ENCODE data around the gene NDUFAF2. TPM values are rescaled to one million over a fixed set of nuclear protein-coding genes. Genes with fewer than 3 reads are reported as not detected.

The NDUFAF2 gene
- total and polyA plus RNA-seq, 2 of the 8 experiments (the other 6 are each of a cell fraction or from before 2014, with no cell fraction given), result 10.7 to 46.5 TPM

GRCh38 chr5:61139094-61139873, 194.3 kb downstream of the NDUFAF2 start:
- no peak overlapping the region for H2BK120ac ChIP-seq (replicated peaks; ENCODE audit: low read depth, low read length)
- no peaks in the 10 kb centered on the region; a peak in 1 of 7 replicates for H3K4me1 ChIP-seq (replicated peaks in 1 of 4; ENCODE audit: control insufficient read depth in 3 of 4, insufficient read depth in 4 of 4, low read length in 3 of 4)
- H3K56ac ChIP-seq (replicated peaks; ENCODE audit: insufficient read length, low read depth, low read length), result no peak overlapping the region
- H2BK5ac ChIP-seq (ENCODE audit: low read depth, low read length), result no peak overlapping the region
- FAIRE-seq (peak; percentile 62), DNase-seq (ENCODE audit: low read depth in 1 of 2, low spot score in 2 of 2) (no peak)
- H3K27me3 ChIP-seq (replicated peaks in 1 of 4; ENCODE audit: control insufficient read depth in 3 of 4, extremely low read depth in 1 of 4, insufficient read depth in 3 of 4, low read length in 3 of 4), result no peaks in the 10 kb centered on the region
- no peak overlapping the region for H3K4me3 ChIP-seq (ENCODE audit: extremely low read depth in 1 of 4, insufficient read depth in 2 of 4, low read depth in 3 of 4, low read length in 4 of 4)
- no peaks in the 10 kb centered on the region for H4K20me1 ChIP-seq (replicated peaks in 1 of 2; ENCODE audit: control insufficient read depth in 1 of 2, insufficient read depth in 2 of 2, low read length in 2 of 2)
- ChIA-PET CTCF (ENCODE audit: partially characterized antibody) (interaction anchor here (0.6 to 1.9 kb wide), 12 partner anchors 9 to 520 kb away, joined by 3 to 14 read pairs (median 3); no protein-coding TSS in a partner anchor), POLR2A (ENCODE audit: partially characterized antibody) (interaction anchor here (0.6 kb wide), 1 partner anchor 138 kb away, joined by 4 read pairs; no protein-coding TSS in a partner anchor)
- no peaks in the 10 kb centered on the region for H3K9me3 ChIP-seq (ENCODE audit: insufficient read depth in 2 of 2, low read depth in 1 of 2, low read length in 1 of 2)
- H4K91ac ChIP-seq (replicated peaks; ENCODE audit: insufficient read length, low read length), result no peak overlapping the region
- H2BK15ac ChIP-seq (ENCODE audit: low read length), result no peak overlapping the region
- H3K79me2 ChIP-seq (ENCODE audit: control insufficient read depth in 1 of 2, insufficient read depth in 2 of 2, low read length in 2 of 2), result no peaks in the 10 kb centered on the region
- no peaks in the 10 kb centered on the region for H3K36me3 ChIP-seq (ENCODE audit: control insufficient read depth in 2 of 4, insufficient read depth in 4 of 4, low read length in 3 of 4)
- H4K5ac ChIP-seq (ENCODE audit: insufficient read length, low read depth, low read length), result no peak overlapping the region
- H2AK5ac ChIP-seq (ENCODE audit: low read depth, low read length), result no peak overlapping the region
- H2BK12ac ChIP-seq (ENCODE audit: low read depth, low read length), result no peak overlapping the region
- no peak overlapping the region for H3K18ac ChIP-seq (ENCODE audit: extremely low read depth, low read length)
- H3K79me1 ChIP-seq (ENCODE audit: low read depth, low read length), result no peaks in the 10 kb centered on the region
- H3K4me2 ChIP-seq (ENCODE audit: insufficient read depth in 1 of 2, low read depth in 2 of 2, low read length in 2 of 2), result no peak overlapping the region
- H3K27ac ChIP-seq (ENCODE audit: low read depth, low read length), result no peak overlapping the region
- 73% methylated on average over 5 of the region's 5 CpGs; no CpG with 5 or more reads in 1 of the 2 experiments for WGBS, 2 experiments (ENCODE audit: extremely low coverage in 1 of 2, insufficient coverage in 1 of 2, insufficient read length in 1 of 2, insufficient replicate concordance in 2 of 2, low coverage in 1 of 2, low lambda C conversion rate in 2 of 2, missing lambda C conversion rate in 1 of 2)
- no peak overlapping the region for H2BK20ac ChIP-seq (ENCODE audit: low read length)
- no peak for TF ChIP-seq NANOG (IDR thresholded peaks at IDR 0.05; ENCODE audit: insufficient read depth, low read depth, low read length, poor library complexity, severe bottlenecking)
- TF ChIP-seq CTCF (IDR thresholded peaks at IDR 0.05; ENCODE audit: control extremely low read depth in 1 of 3, insufficient read depth in 1 of 3, low read depth in 1 of 3, low read length in 3 of 3), result peak in 1 of 3 experiments; percentile 42; a peak in 1 of 4 replicates
- peak; percentile 11 to 29; a peak in 2 of 4 replicates for TF ChIP-seq RAD21 (IDR thresholded peaks at IDR 0.05 in 1 of 2, conservative IDR thresholded peaks at IDR 0.05 in 1 of 2; ENCODE audit: low read depth in 2 of 2, low read length in 2 of 2)
- H4K8ac ChIP-seq (ENCODE audit: extremely low read depth, insufficient read depth, low read length), result no peak overlapping the region
- H3K9ac ChIP-seq (replicated peaks in 1 of 4; ENCODE audit: extremely low read depth in 1 of 4, low read depth in 3 of 4, low read length in 3 of 4), result no peak overlapping the region
- no peak overlapping the region for H2AFZ ChIP-seq (ENCODE audit: low read length)
- H3K23me2 ChIP-seq (ENCODE audit: low read depth, low read length), result no peaks in the 10 kb centered on the region
- no peak overlapping the region for H3K4ac ChIP-seq (replicated peaks; ENCODE audit: insufficient read length, low read depth, low read length)
- H3K14ac ChIP-seq (ENCODE audit: insufficient read length), result no peak overlapping the region
- H3K23ac ChIP-seq (ENCODE audit: insufficient read length), result no peak overlapping the region
